Activated CD8-positive, alpha-beta memory T cell treated with anti-CD3 and anti-CD28 coated beads for 4 hours (primary cell): ENCODE measurements around the gene PHRF1.

Source experiments
- DNase-seq, 2 donors: peaks; one replicate each; pipeline ENCODE4 v3.0.0-alpha.2; 2020; ENCODE audit warnings: low read depth in 2 of 2

Gene PHRF1

DNA sequence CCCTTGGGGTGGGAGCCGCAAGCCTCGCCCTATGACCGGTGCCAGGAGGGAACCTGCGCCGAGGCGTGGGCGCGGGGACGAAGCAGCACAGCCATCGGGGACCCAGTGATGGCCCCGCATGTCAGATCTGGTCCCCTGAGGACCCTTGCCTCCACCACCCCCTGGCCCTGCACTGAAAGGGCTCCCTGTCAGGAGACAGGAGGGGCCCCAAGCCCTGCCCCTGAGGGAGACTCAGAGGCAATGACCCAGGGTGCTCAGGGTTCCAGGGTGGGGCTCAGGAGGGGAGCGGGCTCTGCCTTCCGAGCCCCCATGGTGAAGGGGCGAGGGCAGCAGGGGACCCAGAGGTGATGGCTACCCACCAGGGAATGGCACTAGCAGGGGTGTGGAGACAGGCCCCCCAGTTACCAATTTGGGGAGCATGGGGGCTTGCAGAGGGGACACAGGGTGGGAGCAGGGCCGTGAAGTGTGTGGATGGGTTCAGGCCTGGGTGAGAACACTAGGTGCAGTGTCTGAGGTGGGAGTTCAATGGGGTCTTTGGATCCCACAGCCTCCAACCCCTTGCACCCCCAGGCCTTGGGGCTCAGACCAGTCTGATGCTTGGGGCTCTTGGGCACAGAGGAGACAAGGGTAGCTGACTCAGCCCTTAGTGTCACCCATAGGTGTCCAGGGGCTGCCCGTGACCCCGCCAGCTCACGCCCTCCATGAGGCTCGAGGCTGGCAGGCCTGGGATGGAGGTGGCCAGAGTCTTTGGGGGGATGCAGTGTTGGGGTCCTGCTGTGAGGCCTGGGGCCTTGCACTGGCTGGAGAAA lies 38.4 kb upstream of the PHRF1 start:
- DNase-seq = no peak

- no peak for DNase-seq
These were observed 37.7 kb upstream of the PHRF1 start for GRCh38 chr11:538431-539051.

DNA sequence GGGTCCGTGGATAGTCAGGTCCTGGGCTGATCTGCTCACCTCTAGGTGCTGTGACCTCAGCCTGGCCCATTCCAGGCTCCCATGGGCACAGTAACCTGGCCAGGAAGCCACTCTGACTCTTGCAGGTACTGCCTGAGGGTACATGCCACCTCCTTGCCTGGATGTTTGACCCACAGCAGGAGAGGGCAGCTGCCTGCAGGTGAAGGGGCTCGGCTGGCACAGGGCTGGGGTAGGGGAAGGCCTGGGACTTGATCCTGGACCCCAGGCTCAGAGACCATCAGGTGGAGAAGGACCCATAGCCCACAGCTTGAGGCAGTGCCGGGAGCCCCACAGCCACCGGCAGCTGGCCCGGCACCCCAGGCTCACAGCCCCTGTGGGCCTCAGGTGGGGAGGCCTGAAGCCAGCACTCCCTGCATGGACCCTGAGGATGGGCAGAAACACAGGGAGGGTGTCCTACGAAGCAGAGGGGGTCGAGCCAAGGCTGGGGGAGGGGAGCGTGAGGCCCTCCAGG lies 36.2 kb upstream of the PHRF1 start:
- no peak for DNase-seq

- no peak for DNase-seq
These were observed 35.5 kb upstream of the PHRF1 start for GRCh38 chr11:540583-541432.

- no peak for DNase-seq
These were observed 34.8 kb upstream of the PHRF1 start for GRCh38 chr11:541433-541885.

- DNase-seq = no peak
These were observed 31.5 kb upstream of the PHRF1 start for GRCh38 chr11:544817-545166.

DNA sequence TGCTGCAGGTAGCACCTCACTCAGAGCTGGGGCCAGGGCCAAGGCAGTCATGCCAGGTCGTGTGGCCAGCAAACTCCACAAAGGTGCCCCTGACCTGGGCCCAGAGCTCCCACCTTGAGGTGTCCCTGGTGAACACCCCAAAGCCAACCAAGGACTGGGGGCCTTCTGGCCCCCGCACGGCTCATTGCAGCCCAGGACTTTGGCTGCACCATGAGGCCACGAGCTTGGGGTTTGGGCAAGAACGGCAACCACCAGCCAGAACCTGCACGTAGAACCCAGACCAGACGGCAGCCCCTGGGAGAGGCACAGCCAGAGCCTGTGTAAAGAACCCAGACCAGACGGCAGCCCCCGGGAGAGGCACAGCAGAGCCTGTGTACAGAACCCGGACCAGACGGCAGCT lies 31.1 kb upstream of the PHRF1 start:
- no peak for DNase-seq

DNA sequence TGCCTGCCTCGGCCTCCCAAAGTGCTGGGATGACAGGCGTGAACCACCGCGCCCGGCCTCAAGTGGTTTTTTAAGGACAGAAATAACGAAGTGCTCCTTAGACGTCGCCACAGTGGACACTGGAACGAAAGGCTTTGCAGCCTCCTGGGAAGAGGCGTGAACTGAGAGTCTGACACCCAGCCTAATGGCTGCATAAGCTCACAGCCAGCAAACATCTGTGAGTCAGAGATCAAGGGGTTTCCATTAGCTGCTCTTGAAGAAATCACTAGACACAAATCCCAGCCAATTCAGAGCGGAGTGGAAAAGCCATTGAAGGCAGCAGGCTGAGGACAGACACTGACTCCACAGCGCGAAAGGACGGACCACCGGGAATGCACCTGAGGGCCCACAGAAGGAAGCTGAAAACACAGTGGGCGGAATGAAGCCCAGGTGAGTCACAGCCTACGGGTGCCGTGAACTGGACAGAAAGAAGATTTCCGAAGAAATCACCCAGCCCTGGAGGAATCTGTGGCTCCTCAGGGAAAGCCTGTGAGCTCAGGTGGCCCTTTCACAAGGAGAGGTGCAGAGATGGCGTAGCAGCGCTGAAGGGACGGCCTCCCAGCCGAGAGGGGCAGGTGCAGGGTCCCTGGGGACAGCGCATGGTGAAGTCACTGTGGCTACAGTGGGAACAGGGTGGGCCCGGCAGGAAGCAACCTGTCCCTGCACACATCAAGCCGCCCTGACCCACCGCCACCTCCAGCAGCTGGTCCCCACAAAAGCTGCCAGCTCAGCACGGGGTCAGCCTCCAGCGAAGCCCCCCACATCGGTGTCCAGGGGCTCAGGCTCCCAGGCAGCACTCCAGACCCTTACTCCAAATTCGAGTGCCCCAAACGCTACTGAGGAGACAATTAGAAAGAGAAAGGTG lies 27.3 kb upstream of the PHRF1 start:
- no peak for DNase-seq

DNA sequence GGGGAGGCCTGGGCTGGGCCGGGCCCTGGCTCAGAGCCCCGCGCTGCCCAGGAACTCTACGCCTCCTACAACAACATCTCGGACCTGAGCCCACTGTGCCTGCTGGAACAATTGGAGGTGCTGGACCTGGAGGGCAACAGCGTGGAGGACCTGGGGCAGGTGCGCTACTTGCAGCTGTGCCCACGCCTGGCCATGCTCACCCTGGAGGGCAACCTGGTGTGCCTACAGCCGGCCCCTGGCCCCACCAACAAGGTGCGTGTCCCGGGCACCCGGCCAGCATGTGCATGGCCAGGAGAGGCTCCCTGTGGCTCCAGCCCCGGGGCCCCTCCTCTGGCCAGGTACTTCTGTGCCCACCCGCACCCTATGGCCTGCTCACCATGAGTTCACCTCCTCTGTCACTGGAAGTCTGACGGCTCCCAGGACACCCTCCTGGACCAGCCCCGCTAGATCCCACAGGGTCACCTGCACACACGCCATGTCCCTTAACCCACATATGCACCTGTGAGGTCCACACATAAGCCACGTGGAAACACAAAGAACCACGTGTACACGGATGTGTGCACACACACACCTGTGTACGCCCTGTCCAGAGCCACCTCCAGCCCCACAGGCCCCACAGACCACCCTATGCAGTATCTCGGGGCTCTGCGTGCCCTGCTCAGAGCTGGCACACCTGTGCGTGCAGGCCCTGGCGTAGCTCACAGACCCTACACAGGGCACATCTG lies 26.1 kb upstream of the PHRF1 start:
- no peak for DNase-seq

- no peak for DNase-seq
These were observed 25.6 kb upstream of the PHRF1 start for GRCh38 chr11:550746-551085.

GRCh38 chr11:551131-551530 lies 25.1 kb upstream of the PHRF1 start:
- no peak for DNase-seq

DNA sequence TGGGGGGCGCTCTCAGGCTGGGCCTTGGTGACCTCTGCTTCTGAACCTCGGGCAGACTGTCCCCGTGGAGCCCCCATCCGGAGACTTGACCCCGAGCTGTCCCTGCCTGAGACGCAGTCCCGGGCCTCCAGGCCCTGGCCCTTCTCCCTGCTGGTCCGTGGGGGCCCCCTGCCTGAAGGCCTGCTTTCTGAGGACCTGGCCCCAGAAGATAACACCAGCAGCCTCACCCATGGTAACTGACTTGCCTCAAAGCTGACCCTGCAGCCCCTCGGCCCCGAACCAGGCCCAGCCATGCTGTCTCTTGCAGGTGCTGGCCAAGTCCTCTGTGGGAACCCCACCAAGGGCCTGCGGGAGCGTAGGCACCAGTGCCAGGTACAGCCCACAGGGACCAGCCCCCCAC lies 24.7 kb upstream of the PHRF1 start:
- DNase-seq = no peak

- no peak for DNase-seq
These were observed 22.9 kb upstream of the PHRF1 start for GRCh38 chr11:553083-553987.

GRCh38 chr11:553988-554340 lies 22.3 kb upstream of the PHRF1 start:
- DNase-seq = no peak

DNA sequence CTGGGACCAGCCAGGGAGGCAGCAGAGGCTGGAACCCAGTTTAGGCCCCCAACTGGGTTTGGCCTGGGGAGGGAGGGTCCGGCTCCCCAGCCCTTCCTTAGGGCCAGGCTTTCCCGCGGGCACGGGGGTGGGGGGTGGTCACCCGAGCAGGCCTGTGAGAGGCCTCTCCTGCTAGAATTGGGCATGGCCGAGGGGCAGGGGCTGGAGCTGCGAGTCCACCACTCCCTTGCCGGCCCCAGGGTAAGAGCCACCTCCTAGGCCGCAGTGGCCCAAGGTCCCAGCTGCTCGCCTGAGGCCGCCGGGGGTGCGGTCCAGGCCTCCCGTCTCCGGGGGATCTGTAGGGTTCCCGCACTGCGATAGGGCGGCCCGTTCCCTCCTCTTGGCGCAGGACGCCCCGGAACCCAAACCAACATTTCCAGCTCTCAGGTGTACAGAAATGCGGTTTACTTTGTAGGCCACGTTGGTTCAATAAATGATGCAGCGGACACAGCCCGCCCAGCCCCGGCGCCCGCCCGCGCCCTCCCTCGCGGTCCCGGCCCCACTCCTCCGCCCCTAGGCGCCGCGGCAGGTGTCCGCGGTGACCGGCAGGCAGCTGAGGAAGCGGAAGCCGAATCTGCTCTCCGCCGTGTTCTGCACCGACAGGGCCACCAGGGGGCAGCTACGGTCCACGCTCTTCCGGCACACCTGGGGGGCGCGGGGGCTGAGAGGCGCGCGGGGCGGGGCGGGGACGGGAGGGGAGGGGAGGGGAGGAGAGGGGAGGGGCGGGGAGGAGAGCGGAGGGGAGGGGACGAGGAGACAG lies 21.6 kb upstream of the PHRF1 start:
- DNase-seq = peak; percentile 49 to 50

DNA sequence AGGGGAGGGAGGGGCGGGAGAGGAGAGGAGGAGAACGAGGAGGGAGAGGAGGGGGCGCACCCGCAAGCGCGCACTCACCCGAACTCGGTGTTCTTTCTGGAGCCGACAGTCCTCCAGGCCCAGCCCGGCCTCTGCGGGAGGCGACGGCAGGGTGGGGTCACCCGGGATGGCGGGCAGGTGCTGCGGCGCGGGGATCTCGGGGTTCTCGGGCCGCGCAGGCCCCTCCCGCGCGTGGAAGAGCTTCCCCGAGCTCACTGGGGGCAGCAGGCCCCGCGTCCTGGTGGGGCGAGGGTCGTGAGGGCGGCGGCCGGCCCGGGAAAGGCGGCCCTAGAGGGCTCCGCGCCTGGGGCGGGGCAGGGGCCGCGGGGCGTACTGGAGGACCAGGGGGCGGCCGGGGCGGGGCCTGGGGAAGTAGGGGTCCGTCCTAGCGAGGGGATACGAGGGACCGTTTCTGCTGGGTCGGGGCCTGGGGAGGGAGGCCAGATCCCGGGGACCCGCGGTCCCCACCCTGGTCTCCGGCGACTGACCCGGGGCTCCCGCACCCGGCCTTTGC lies 21.0 kb upstream of the PHRF1 start:
- DNase-seq = no peak

- DNase-seq = no peak
These were observed 20.2 kb upstream of the PHRF1 start for GRCh38 chr11:555780-556661.
